Measurements from ENCODE around the gene UBE2D2.

The UBE2D2 gene

GRCh38 chr5:139645430-139645871 lies 84.3 kb downstream of the UBE2D2 start:
- in situ Hi-C loops (cut with MboI; ENCODE audit: low sequenced_read_pairs) = loop anchor here (25.0 kb wide), 1 partner anchor 117 kb away; no protein-coding TSS in a partner anchor

DNA sequence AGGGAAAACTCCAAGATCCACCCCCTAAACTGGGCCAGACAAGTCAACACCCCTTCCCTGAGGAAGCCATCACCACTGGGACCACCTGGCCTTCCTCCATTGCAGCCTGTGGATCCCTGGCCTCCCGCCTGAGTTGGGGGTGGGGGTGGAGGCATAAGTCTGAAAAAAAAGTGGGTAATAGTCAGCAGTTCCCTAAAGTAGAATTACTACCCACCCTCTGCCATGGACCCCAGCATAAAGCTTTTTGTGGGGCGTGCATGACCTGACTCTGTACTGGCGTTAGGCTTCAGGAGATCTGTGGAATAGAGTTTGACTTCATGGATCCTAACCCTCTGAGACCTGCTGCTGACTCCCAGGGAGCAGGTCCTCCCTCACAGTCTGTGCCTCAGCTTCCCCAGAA lies 85.0 kb downstream of the UBE2D2 start:
- in situ Hi-C loops (cut with MboI; ENCODE audit: low sequenced_read_pairs) = loop anchor here (25.0 kb wide), 1 partner anchor 116 kb away; no protein-coding TSS in a partner anchor

DNA sequence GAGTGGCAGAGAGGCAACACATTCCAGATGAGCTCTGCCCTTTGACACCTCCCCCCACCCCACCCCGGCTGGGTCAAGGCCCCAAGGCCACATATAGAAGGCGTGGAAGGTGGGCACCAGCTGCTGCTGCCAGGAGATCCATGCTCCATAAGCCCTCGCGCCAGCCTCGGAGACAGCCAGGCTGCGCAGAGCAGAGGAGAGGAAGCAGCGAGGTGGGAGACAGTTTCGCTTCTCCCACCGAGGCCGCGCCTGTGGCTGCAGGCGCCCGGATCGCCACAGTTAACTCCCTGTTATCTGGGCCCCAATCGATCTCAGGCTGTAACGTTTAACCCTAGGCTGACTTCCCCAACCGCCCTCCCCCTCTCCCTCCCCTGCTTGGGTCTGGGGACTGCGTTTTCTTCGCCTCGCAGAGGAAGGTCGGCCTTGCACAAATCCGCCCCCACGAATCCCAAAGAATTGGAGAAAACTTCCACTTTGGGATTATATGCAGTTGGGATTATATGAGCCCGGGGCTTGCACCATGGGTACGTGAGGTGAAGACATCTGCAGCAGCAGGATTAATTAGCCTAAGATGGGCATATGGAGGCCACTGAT lies 85.9 kb downstream of the UBE2D2 start:
- in situ Hi-C loops (cut with MboI; ENCODE audit: low sequenced_read_pairs) = loop anchor here (25.0 kb wide), 1 partner anchor 115 kb away; no protein-coding TSS in a partner anchor

DNA sequence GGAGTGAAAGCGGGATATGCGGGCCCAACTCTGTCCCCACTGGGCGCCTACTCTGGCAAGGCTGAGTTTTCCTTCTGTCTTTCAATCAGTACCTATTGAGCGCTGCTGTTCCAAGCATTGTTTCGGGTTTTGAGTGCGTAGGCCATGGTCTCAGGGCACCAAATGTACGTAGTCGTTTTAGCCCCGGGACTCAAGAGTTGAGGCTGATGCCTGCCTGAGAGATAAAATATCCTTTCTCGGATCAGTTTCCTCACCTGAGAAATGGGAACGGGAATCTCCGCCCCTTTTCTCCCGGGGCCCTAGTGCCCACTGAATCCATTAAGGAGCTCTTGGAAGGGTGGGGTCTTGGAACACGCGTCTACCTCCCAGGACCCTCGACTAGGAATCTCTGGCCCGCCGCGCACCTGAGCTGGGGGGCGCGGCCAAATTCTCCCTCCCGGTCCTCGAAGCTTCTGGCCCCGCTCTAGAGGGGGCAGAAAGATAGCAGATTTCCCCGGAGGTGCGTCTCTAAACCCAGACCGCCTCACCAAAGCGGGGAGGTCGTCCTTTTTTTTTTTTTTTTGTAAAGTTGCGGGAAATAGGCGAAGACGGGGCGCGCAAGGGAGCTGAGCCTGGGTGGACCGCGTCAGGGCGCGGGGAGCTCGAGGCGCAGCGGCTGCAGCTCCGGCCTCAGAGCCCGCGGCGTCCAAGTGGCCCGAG lies 86.5 kb downstream of the UBE2D2 start:
- in situ Hi-C loops (cut with MboI; ENCODE audit: low sequenced_read_pairs) = loop anchor here (25.0 kb wide), 1 partner anchor 115 kb away; no protein-coding TSS in a partner anchor

- in situ Hi-C loops (cut with MboI; ENCODE audit: low sequenced_read_pairs) = loop anchor here (25.0 kb wide), 1 partner anchor 114 kb away; no protein-coding TSS in a partner anchor
These were observed 87.3 kb downstream of the UBE2D2 start, which contains the start of gene CXXC5 for GRCh38 chr5:139648205-139649081. TSS of gene CXXC5 (plus strand) at chr5:139648349. CDS start at chr5:139680524, 32,175 bp downstream.

DNA sequence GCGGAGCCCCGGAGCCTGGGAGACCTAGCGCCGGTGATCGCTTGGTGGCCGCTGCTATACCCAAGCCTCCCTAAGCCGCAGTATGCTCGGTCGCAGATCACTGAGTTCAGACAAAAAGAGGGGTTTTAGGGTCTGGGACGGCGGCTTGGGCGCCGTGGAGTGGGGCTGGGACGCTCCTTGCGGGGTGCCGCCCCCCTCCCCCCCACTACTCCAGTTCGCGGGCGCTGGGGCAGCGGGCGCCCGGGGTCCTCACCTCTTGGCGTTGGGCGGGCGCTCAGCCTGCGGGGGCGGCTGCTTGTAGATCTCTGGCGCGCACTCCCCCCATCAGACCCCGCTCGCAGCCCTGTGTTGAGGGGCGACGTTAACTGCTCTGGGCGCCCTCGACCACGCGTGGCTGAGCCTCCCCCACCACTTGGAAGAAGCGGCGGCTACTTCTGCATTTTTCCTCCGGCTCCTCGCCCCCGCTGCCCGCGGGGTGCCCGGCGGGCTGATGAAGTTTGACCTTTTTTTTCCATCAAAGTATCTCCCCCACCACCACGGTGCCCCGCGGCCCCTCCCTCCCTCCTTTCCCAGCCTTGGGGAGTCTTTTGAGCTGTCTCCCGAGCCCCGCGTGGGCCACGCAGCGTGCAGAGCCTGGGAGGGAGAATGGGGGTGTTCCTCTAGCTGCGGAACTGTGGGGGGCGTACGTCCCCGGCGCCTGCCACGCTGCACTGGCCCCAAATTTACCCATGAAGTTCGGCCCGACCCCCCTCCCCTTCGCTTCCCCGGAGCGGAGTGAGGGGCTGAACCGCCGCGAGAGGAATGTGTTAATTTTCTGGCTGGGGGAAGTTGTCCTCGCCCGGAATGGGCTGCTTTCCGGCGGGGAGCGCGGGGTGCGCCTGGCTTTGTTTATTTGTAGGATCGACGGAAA lies 88.2 kb downstream of the UBE2D2 start:
- in situ Hi-C loops (cut with MboI; ENCODE audit: low sequenced_read_pairs) = loop anchor here (25.0 kb wide), 1 partner anchor 113 kb away; no protein-coding TSS in a partner anchor

DNA sequence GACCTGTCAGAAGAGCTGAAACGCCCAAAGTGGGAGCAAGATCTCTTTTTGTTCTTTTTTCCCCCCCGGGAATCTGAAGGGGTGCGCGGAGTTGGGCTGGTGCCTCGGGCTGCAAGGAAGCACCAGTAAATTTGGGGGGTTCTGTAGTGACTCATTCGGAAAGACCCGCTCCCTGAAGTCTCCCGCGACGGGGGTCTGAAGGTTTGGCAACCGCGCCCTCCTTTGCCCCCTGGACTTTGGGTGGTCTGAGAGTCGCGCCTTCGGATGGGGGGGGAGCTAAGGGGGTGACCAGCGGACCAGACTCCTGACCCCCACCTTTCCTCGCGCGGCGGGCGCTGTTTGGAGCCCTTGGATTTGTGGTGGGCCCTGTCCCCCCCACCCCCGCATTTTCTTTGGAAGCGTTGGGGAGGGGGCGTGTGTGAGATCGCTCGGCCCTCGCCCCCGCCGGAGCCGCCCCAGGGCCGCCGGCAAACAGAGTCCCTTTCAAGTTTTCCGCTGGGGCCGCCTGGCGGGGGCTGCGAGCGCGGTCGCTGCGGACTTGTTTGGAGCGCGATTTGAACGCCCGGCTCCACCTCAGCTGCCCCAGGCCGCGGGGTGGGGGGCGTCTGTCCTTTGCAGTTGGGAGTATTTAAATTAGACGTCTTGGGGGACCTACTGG lies 89.0 kb downstream of the UBE2D2 start:
- in situ Hi-C loops (cut with MboI; ENCODE audit: low sequenced_read_pairs) = no loop called here

DNA sequence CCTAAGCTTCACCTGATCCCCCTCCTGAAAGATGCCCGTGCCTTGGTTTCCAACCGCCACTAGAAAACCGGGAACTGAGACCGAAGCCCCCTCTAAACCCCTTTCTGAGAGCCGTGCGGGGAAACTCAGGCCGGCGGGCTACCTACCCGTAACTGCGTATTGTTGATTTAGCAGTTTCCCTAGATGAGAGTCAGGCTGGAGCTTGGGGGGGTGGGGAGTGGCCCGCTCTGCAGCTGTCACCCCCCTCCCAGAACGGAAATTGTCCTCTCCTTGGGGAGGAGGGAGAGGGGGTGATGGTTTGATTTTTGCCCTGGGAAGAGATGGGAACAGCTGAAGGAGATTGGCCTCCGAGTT lies 89.5 kb downstream of the UBE2D2 start:
- in situ Hi-C loops (cut with MboI; ENCODE audit: low sequenced_read_pairs) = no loop called here

DNA sequence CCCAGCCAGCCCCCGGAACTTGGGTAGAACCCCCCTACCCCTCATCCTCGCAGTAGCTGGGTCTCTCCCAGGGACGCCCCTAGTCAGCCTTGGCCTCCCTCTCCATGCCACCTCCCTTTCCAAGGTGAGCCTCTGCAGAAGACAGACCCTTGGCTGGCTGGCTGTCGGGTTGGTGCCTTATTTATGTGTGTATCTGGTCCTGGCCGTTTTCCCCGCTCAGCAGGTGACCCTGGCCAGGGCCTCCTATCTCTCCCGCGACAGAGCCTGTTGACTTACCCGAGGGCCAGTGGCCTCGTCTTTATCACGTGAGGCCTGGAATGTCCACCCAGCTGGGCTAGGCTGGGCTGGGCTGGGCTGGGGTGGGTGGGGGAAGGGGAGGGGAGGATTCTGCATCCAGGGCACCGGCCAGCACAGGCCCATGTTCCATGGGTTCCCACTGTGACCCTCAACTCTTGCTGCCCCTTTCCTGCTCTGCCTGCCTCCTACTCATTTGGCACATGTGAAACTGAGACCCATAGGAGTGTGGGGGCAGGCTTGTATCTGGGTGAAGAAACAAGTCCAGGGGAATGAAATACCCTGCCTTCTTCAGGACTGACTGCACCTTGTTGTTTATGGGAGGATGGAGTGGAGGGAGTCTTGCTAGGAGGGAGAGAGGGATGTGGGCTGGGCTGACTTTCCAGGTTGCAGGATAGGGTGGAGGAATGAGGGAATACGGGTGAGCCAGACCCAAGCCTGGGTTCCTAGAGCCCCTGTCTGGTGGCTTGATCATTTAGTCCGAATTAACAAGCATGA lies 90.1 kb downstream of the UBE2D2 start:
- in situ Hi-C loops (cut with MboI; ENCODE audit: low sequenced_read_pairs) = no loop called here

- in situ Hi-C loops (cut with MboI; ENCODE audit: low sequenced_read_pairs) = no loop called here
These were observed 91.0 kb downstream of the UBE2D2 start for GRCh38 chr5:139651853-139652787.

DNA sequence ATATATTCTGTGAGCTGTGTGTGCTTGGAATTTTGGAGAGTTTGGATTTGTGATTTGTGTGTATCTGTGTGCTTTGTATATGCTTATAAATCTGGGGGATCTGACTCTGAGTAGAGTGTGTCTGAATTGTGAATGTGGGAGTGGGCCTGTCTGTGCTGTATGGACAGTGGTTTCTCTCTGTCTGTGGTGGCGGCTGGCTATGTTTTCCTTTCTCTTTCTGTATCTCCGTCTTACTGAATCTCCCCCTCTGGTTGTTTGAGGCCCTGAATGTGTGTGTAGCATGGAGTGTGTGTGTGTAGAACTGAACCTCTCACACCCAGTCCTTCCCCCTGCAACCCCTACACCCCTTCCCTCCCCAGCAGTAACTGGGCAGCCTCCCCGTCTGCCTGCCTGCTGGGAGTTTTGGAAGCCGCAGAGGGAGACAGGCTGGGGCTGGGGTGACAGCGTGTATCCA lies 91.7 kb downstream of the UBE2D2 start:
- in situ Hi-C loops (cut with MboI; ENCODE audit: low sequenced_read_pairs) = no loop called here

GRCh38 chr5:139653616-139654015 lies 92.5 kb downstream of the UBE2D2 start:
- in situ Hi-C loops (cut with MboI; ENCODE audit: low sequenced_read_pairs) = no loop called here

DNA sequence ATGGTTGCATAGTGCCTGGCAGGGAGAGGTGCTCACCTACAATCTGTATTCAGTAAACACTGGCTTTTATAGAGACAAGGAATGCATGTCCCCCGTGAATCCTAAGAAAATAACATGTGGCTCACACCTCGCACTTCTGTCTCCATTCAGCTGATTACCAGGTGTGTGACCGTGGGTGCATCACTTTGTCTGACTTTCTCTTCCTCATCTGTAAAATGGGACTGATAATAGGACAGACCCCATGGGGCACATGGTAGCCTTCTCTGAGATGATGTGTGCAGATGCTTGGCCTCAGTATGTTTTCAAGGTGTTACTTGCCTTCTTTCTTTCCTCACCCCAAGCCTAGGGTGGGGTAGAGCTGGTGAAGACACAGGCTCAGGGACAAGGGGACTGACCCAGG lies 93.3 kb downstream of the UBE2D2 start:
- in situ Hi-C loops (cut with MboI; ENCODE audit: low sequenced_read_pairs) = no loop called here

DNA sequence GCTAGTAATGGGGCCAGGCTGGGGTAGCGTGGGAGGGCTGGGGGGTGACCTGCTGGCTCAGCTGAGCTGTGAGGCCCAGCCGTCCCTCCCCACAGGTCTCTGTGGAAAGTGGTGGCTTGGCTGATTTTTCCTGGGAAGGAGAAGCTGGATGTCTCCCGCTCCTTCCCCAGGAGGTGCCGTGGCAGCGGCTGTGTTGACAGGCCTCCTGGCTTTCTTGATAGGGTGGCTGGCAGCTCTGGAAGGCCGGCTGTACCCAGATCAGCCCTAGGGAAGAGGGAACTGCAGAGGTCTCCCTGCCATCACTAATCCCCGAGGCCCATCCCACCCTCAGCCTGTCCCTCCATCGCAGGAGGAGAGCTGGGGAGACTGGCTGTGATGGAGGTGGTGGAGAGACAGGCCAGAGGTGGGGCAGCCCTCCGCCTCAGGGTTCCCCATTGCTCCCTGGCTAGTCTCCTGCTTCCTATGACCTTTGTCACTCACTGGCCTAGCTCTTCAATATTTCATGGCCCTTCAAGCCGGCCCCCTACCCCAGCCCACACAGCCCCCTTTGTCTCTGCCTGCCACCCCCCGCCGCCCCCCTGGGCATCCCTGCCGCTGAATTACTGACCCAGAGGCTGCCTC lies 93.8 kb downstream of the UBE2D2 start:
- in situ Hi-C loops (cut with MboI; ENCODE audit: low sequenced_read_pairs) = no loop called here

- in situ Hi-C loops (cut with MboI; ENCODE audit: low sequenced_read_pairs) = no loop called here
These were observed 94.7 kb downstream of the UBE2D2 start for GRCh38 chr5:139655727-139656271.

GRCh38 chr5:139657363-139658321 lies 96.5 kb downstream of the UBE2D2 start:
- in situ Hi-C loops (cut with MboI; ENCODE audit: low sequenced_read_pairs) = no loop called here
